Prostate gland (tissue), 2 donors: ENCODE measurements around the gene PHKB.

Experiments used
- CTCF ChIP-seq, 4 experiments: fragments of 200-600 bp in 2 of 4; fragments of 450-650 bp in 2 of 4; sonication (generic) in 2 of 4; IDR thresholded peaks; 1 replicate in 3 of 4; 2 replicates in 1 of 4; pipeline ENCODE4 v1.5.1; 2016 to 2019; ENCODE audit warnings: antibody characterized with exemption in 4 of 4, mild to moderate bottlenecking in 2 of 4, moderate library complexity in 2 of 4
- POLR2A ChIP-seq: fragments of 450-650 bp; IDR thresholded peaks from one replicate; pipeline ENCODE4 v1.6.1; 2016; ENCODE audit warnings: antibody characterized with exemption, mild to moderate bottlenecking
- POLR2AphosphoS5 ChIP-seq: sonication (generic); formaldehyde crosslinking; IDR thresholded peaks from one replicate; pipeline ENCODE4 v1.6.1; 2017; ENCODE audit warnings: antibody characterized with exemption

GRCh38 chr16:47460711-47461597 lies at the start of gene PHKB, which contains the start of gene ITFG1:
- peak; percentile 56 for TF ChIP-seq POLR2A
- peak in 1 of 4 experiments; percentile 37 for TF ChIP-seq CTCF (IDR thresholded peaks at IDR 0.05)
- TF ChIP-seq POLR2AphosphoS5, result peak; percentile 81
